Right hindlimb (tissue), 1 donor: Measurements from ENCODE around the gene DLX6.
A peak's percentile ranks its signal among the peaks of the same experiment; 100 is the strongest.

Experiments used
- DNase-seq: peaks from one replicate; pipeline ENCODE4 v3.0.0-alpha.2; 2018

The DLX6 gene

DNA sequence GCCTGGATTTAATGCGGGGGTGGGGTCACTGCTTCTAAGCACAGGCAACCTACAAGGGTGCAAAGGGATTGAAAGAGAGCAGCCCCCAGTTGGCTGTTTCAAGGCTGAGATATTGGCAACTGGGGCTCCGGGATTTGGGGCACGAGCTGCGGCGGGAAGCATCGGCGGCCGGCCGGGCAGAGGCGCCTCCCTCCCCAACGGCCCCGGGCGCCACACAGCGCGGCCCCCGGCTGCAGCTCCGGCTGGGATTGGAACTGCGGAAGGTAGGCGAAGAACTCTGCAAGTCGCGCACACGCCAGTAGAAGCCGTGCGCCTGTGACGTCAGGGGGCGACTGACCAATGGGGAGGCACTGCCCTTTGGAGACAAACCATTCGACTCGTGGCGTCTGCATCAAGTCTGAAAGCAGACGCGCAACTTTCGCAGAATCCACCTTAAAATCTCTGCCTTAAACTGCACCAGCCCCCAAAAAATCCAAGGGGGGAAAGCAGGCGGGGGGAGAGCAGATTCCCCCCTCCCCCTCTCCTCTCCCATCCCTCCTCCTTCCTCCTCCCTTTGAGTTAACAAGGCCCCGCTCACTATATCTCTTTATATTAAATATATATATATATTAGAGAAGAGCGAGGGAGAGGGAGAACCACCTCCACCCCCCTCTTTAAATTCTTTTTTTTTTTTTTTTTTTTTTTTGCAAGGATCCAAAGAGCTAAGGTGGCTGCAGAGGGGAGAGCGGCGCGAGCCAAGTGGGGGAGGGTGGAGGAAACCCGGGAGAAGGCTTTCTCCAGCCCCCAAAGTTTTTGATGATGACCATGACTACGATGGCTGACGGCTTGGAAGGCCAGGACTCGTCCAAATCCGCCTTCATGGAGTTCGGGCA lies at the start of gene DLX6:
TSS of gene DLX6 (plus strand) at position 371 of the 872 bp plus-strand sequence. CDS start at position 796, 425 bp downstream.
- peak; percentile 88 for DNase-seq

DNA sequence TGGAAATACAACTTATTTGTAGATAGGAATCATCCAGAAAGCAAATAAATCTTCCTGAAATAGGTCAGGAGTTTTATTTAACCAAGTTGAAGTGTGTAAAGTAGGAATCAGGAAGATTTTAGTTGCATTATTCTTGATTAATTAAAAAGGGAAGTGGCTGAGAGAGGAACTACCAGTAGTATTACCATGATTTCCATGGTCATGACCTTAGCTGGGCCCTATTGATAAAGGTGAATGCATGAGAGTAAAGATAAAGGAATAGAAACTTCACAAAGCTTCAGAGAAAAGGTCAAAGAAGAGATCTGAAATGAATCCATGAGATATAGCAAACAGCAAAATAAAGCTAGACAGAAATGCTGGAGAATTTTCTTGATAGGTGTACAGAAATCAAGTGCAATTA lies 46.2 kb upstream of the DLX6 start:
- no peak for DNase-seq

DNA sequence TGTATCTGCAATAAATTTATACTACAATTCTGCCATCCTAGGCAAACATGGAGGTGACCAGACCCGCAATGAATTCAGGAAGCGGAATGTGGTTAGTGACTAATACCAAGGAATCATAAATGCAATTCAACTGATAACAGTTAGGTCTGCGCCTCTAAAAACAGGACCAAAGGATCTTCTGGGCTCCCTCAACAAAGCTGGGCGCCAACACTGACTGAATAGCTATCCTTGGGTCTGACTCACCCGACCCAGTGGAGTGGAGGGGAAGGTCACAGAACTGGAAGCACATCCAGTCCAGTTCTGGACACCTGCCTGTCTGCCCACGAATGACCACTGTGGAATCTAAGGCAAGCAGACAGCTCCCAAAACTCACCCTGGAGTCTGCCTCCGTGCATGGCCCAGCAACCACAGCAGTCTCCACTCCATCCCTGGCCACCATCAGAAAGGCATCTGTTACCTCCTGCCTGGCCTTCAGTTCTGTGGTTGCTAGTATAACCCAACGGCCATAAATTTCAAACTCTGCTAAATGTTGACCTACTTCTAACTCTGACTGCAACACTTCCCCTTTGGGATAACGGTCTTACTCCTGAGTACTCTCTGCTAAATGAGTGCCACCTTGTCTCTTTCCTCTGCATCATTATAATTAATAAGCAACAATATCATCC lies 43.0 kb upstream of the DLX6 start:
- no peak for DNase-seq

DNA sequence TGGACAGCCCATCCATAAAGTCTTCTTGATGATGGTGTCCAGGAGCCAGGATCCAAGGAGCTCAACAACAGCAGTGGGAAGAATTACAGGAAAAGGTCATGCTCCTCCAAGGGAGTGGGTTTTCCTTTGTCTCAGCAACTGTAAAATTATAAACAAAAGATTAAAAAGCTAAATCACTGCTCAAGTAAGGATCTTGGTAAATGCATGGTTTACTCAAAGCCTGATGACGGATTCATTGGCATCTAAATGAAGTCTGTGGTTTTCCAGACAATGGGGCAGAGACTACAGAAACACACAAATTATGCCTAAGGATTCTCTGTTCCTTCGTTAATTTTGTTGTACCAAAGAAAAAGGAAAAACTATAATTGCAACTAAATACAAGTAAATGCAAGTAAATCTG lies 36.4 kb upstream of the DLX6 start:
- DNase-seq: no peak

DNA sequence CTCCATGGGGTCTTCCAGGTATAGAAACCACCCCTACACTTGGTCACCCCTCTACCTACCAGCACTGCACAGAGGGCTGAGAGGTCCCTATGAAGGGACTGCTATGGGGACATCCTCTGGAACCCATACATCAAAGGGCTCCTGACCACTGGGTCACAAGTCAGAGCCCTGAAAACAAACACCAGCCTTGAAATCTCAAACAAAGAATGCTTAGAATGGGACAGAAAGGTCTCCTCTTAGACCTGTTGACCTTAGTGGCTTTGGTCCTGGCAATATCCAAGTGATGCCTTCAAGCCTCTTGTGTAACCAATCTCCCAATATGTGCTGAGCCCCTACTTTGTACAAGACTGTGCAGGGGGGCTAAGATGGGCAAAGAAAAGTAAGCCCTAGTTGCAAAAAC lies 34.6 kb upstream of the DLX6 start:
- DNase-seq: no peak

DNA sequence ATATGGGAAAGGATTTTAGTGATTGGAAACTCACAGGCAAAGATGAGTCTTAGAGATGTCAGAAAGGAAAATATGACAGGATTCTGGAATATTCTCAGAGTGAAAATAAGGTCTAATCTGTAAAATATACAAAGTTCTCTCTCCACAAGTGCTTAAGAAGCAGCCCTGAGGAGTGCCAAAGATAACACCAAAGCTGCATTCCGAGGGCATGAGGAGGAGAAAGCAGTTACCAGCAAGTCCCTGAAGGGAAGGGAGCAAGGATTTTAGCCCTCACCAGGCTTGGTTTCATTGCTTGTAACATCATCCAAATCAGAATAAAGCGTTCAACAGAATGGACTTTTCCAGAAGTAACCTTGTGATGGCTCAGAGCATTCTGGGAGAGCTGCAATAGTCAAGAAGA lies 31.4 kb upstream of the DLX6 start:
- no peak for DNase-seq

DNA sequence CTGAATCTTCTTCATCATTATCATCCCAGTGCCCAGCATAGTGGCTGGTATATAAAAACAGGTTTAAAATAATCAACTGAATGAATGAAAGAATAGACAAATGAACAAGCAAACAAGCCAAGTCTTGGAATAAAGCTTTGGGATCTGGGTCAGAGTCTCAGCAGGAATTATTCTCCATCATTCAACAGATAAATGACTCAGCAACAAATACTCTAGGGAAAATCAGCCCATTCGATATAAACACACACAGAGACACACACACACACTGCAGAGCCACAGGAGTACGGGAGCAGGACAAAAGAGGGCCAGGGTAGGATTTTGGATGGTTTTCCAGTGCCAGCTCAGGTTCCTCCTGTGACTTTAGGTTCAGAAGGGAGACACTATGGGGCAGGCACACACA lies 29.2 kb upstream of the DLX6 start:
- DNase-seq: no peak

DNA sequence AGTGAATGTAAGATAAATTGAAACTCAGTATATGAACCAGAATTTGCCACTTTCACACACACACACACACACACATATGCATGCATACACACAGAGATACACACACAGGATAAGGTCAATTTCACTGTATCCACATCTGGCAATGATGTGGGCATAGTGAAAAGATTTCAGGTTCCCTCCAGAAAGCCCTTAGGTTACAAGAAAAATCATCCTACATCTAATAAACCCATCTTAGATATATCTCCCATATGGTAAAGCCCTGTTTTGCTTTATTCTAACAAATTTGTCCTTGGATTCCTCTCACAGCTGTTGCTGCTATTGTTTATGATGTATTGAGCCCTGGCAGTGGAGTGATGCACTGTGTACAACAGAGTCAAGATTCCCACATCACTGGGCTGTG lies 27.9 kb upstream of the DLX6 start:
- no peak for DNase-seq

DNA sequence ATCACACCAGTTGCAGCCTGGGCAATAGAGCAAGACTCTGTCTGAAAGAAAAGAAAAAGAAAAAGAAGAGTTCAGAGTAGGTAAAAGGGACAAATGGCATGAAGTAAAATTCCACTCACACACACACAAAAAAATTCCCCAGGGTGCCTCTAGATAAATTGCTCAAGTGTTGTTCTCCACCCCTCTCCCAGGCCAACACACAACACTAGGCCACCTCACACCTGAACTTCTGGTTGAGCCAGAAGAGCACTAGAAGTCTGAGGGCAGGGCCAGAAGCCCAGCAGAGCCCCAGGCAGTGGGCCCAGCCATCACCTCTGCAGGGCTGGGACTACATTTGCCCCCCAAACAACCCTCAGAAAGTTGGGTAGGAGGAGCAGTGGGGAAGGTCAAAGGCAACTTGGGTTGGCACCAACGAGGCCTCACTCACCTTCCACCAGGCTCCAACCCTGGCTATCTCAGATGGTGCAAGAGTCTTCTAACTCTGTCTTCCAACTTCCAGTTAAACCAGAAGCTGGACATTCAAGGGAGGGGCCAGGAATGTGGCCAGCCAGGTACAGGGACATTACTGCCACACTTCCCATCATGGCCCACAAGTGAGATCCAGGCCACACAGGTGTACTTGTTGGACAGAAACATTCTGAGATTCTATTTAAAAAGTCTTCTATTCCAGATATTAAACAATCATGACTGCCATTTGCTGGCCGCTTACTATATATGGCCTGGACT lies 25.6 kb upstream of the DLX6 start:
- no peak for DNase-seq

DNA sequence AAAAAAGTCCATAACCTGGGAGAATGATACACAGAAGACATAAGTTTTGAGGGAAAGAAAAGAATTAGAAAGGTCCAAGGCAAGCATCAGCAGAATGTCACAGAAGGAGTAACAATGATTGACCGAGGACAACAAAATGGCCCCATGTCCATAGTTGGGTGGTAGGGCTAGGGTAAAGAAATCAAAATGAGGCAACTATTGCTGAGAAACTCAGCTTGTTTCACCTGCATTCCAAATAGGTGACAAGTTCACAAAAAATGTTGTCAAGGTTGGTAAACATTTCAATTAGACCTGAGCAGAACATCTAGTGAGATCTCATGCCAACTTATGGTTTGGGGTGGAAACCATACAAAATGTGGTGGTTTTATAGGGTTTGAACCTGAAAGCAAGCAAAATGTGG lies 22.8 kb upstream of the DLX6 start:
- no peak for DNase-seq

DNA sequence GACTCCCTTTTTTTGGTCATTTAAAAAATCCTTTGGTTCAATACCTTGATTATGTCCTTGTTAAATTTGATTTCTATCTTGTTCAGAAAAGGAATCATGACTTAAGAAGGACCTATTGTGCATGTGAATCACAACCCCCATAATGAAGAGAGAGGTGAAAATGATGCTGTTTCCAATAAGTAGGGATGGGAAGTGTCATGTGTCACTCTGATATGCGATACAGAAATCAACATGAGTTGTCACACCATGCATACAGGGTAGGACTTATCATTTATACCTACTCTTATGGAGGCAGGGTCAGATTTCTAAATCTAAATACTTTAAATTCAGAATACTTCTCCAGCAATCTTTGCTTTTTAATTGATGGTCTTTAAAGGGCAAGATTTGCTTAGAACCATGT lies 19.4 kb upstream of the DLX6 start:
- DNase-seq: no peak

DNA sequence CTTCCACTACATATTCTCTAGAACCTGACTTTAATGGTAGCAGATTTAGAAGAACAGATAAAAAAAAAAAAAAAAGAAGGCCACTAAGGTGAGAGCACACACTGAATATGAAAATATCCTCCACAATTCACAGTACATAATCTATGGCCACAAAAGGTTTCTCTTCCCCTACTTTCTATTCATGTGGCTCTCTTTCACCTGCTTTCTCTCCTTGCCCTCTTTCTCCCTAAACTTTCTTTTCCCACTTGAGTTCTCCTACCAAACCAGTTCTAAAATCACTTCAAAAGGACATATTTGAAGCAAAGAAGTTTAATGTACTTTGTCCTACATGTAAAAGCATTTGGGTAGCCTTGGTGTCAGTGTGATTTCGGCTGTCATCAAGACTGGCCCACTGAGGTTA lies 18.5 kb upstream of the DLX6 start:
- no peak for DNase-seq

DNA sequence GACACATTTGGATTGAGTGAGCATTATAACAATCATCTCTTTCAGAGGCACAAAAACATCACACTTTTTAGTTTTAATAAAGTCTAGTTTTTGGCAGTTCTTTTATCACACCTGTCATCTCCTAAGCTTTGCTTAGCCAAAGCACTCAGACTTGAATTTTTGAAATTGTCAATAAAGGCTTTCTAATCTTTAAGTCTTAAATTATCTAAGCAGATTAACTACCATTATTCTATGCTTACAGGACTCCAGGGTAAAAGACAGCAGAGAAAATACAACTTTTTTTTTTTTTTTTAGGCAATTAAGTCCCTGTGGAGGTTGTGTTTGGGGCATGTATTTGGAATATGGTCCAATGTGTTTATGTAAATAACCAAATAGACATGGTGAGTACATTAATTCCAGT lies 17.6 kb upstream of the DLX6 start:
- no peak for DNase-seq

DNA sequence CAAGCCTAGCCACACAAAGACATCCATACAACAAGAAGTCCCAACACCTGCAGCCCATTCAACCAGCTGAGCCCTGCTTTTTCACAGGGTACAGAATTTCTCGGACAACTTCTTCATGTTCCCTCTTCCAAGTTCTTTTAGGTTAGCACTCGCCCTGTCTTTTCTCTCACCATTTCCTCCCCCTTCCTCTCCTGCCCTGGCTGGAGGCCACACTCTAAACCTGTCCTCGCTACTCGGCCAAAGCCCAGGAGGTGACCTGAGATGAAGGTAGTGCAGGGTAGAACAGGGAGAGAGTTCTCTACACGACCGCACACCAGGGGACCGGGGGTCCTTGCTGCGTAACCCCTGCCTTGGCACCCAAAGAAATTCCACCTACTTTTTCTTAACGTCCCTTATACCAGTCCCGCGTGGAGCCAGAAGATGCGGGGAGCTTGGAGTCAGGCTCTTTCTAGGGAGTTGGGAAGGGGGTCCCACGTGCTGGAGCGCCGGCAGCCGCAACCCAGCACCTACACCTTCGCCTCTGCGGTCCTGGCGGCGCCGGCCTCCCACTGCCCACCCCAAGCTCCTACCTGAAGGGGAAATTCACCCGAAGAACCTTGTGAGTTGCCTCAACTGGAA lies 16.0 kb upstream of the DLX6 start:
- no peak for DNase-seq

DNA sequence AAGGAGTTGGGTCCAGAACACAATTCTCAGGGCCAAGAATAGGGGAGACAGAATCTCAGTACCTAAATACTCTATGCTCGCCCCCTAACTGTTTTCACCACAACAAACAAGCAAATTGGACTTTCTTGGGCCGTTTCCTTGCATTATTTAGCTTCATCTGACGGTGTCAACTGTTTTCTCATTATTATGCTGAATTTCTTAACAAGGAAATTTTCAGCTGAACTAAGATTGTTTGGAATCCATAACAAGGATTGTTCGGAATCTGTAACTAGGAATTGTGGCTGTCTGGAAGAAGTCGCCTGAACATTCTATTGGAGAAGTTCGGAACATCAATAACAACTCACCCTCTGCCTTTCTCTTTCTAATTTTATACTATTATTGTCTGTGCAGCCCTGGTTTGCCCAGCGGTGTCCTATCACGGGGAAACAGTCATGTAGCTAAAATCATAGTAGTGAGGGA lies 15.5 kb upstream of the DLX6 start:
- DNase-seq: no peak

DNA sequence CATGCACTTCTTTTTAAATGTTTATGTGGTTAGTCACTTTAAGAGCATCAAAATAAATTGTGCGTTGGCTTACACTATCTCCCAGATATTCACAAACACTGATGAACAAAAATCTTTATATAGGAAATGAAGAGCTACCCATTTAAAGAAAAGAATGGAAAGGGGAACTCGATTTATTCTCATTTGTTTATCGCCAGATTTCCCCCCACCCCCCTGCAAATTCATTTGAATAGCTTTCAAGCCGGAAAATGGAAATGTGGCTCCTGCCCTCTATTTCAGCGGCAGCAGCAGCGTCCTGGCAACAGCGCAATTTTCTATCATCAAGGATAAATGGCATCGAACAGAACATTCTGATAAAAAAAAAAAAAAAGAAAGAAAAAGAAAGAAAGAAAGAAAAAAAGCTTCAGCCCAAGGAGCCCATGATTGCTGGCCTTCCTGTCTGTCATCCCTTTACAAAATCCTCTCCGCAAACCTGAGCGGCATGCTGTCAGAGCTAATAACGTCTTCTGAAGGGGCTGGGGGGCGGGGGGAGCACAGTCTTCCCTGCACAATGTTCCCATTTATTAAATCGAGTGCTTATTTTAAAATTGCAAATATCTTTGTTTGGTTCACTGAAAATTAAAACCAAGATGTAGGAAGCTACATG lies 13.7 kb upstream of the DLX6 start:
- DNase-seq: no peak

DNA sequence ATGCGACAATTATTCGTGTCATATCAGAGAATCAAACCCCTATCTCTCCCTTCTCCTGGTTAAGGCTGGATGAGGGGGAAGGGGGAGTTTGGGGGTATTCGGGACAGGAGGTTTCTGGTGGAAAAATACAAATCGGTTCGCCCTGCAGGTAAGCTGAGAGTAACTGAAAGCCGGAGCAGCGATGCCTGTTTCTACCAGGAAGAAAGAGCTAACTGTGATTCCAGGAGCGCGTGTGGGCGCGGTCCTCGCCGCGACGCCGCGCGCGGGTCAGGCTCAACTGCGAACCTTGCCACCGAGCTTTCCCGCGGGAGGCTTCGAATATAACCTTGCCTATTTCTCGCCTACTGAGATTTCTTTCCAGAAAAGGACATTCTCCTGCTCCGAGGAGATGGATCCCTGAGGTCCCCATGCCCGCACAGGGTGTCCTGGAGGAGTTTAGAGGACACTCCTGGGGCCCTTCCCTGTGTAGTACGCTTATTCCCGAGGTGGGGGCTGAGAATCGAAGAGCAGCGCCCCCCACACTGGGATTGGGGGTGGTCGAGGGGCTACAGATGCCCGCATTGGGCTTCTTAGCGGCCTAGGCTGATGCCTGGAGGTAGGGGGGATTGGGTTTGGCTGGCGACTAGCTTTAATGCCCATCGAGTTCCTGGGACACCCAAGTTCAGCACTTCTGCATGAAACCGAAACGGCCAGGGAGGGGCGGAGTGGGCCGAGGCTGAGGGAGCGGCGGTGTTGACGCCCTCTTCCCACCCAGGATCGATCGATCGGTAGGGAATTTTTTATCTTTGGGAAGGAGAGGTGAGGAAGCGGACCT lies 13.0 kb upstream of the DLX6 start:
- DNase-seq: no peak

DNA sequence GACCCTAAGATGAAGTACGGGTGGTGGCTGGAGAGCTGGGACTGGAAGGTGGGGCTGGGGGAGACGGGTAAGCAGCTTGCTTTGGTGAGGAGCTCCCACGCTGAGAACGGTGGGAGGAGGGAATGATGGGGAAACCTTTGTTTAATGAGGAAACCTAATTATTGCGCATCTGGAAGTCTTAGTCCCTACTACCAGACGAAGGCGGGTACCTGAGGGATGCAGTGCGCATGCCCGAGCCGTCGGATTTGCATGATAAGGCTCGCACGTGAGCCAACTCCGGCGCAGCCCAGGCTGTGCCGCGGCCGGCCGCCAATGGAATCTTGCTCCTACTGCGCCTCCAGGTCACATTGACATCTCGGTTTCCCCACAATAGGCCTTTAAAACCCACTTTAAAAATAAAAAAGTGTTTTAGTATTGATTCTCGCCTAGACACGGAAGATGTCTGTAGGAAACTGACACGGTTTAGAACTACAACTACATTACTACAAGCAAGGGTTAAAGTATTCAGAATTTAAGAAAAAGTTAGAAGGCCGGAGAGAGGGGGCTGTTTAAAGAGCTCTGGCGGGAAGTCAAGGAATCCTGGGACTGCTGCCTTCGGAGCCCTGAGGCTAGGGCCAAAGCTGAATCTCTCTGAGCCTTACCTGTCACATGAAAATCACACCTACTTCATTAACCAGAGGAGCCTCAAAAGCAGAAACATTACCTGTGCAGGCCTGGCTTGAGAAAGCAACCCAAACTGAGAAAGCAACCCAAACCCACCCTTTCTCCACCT lies 12.1 kb upstream of the DLX6 start:
- no peak for DNase-seq

DNA sequence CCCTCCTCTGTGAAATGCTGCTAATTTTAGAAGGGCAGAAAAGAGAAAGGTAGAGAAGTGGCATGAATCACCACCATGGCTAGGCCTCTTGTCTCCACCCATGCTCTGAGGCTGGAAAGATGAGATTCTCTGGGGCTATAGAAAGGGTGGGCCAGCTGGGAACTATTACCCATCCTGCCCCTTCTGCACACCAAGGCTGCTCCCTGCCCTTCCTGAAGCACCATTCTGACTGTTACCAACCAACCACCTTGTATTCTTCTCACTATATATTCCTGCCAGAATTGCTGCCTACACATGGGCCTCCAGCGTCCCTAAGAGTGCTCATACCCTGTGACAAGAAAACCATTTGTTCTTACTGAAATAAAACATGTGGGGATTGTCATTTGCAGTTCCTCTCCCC lies 11.4 kb upstream of the DLX6 start:
- DNase-seq: no peak

DNA sequence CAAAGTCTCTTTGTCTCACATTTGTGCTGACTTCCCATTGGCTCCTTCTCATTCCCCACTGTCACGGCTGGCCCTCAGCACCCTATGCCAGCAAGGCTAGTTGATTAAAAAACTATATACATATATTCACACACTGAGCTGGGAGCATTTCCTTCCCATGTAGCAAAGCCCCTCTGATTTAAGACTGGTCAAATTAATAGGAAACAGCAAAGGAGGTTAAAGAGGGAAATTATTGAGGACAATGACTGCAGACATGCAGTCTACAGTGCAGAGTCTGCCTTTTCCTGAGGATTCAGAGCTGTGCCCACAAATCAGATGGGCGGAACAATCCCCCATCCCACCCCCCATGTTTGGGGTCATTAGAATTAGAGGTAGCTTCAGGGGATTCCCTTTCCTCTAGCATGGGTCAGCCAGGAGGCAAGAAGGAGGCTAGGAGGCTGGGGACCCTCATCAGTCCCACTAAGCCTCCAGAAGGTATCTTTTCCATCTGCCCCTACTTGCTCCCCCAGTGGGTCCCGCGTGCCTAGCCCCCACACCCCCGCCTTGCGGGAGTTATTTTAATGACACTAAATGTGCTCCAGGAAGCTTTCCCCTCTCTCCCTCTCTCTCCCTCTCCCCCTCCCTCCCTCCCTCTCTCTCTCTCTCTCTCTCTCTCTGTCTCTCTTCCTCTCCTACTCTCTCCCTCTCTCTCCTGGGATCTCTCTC lies 9.8 kb upstream of the DLX6 start:
- DNase-seq: no peak
